ENCODE results near the gene FAF1.
"Not testable (repeated sequence)": the region's sequence is repeated elsewhere in the genome, so short reads cannot be mapped to it uniquely, and the experiment has no call there.

DNA sequence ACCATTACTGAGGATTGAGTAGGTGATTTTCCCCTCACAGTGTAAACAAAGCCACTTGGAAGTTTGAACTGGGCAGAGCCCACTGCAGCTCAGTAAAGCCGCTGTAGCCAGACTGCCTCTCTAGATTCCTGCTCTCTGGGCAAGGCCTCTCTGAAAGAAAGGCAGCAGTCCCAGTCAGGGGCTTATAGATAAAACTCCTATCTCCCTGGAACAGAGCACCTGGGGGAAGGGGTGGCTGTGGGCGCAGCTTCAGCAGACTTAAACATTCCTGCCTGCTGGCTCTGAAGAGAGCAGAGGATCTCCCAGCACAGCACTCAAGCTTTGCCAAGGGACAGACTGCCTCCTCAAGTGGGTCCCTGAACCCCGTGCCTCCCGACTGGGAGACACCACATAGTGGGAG is 45.5 kb upstream of the FAF1 start:
- TF ChIP-seq POLR2A (IDR thresholded peaks at IDR 0.05; ENCODE audit: borderline replicate concordance, extremely low read depth, insufficient read depth, insufficient read length); TCF7L2 (IDR thresholded peaks at IDR 0.05; ENCODE audit: borderline replicate concordance, extremely low read depth, insufficient read depth, insufficient read length); FOSL1 (IDR thresholded peaks at IDR 0.05; ENCODE audit: low read depth); POLR2AphosphoS5 (IDR thresholded peaks at IDR 0.05; ENCODE audit: low read depth, low read length); EZH2phosphoT487 (IDR thresholded peaks at IDR 0.05; ENCODE audit: borderline replicate concordance): not testable (repeated sequence)
- TF ChIP-seq, protein P1, sequence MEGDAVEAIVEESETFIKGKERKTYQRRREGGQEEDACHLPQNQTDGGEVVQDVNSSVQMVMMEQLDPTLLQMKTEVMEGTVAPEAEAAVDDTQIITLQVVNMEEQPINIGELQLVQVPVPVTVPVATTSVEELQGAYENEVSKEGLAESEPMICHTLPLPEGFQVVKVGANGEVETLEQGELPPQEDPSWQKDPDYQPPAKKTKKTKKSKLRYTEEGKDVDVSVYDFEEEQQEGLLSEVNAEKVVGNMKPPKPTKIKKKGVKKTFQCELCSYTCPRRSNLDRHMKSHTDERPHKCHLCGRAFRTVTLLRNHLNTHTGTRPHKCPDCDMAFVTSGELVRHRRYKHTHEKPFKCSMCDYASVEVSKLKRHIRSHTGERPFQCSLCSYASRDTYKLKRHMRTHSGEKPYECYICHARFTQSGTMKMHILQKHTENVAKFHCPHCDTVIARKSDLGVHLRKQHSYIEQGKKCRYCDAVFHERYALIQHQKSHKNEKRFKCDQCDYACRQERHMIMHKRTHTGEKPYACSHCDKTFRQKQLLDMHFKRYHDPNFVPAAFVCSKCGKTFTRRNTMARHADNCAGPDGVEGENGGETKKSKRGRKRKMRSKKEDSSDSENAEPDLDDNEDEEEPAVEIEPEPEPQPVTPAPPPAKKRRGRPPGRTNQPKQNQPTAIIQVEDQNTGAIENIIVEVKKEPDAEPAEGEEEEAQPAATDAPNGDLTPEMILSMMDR (IDR thresholded peaks at IDR 0.05 in 2 of 3, conservative IDR thresholded peaks at IDR 0.05 in 1 of 3; ENCODE audit: borderline replicate concordance in 1 of 3, insufficient read depth in 1 of 3, low read depth in 2 of 3, low read length in 2 of 3) = not testable (repeated sequence)
- TF ChIP-seq, protein P2, sequence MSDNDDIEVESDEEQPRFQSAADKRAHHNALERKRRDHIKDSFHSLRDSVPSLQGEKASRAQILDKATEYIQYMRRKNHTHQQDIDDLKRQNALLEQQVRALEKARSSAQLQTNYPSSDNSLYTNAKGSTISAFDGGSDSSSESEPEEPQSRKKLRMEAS (IDR thresholded peaks at IDR 0.05) = not testable (repeated sequence)
